HG02973 (cell line): ENCODE data around the gene XPC.
A peak's percentile ranks its signal among the peaks of the same experiment; 100 is the strongest.

Experiments
- ATAC-seq: cut with Tn5 transposase; IDR thresholded peaks from one replicate; pipeline ENCODE4 v1.9.1; 2021; ENCODE audit warnings: moderate library complexity; ENCODE audit not compliant: unreplicated experiment

The XPC gene

DNA sequence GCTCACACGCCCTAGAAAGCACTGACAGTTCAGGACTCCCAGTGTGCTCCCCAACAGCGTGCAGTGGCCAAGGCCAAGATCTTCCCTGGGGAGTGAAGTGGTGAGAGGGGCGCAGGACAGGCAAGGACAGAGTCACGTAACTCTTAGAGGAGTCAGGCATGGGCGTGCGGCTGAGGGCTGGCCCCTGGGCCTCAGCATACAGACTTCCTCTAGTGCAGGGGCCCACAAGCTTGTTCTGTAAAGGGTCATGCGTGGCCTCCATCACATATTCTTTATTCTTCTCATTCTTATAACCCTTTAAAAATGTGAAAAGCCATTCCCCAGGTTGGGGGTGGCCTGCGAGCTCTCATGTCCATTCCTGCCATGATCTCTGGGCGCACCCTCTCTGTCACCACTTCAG is 28.3 kb downstream of the XPC start:
- no peak for ATAC-seq

DNA sequence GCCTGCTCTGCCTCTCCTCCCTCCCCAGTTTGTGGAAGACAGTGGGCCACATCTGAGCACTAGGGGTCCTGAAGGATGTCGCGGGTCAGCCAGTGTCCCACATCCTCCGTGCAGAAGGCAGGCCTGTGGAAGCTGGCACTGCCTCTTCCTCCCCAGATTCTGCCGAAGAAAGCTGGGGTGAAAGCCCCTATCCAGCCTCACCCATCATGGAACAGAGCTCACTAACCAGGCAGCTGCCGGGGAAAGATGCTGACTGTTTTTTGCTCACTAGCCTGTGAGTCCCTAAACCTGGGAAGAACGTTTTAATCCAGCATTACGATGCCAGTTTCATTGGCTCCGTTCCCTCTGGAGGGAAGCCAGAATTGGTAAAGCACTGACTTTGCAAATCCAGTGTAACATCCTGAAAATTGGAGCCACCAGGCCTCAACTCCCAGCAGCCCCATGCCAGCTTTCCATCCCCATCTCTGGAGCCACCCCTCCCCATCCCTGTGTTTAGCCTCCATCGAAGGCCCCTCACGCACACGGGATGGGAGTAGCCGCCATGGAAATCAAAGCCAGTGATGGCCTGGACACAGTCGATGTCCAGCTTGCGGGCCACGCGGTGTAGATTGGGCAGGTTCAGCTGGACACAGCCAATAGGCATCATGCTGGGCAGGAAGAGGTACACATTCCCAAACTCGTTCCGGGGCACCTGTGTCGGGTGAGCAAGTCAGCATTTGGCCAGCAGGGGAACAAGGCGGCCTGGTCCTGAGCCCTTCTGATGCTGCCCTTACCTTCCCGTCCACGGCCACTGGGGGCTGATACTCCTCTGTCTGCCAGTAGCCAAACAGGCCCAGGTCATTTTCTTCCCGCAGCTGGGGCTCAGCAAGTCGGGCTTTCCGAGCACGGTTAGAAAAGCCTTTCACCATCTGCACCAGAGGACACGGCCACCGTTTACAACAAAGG is 30.1 kb downstream of the XPC start:
- no peak for ATAC-seq

DNA sequence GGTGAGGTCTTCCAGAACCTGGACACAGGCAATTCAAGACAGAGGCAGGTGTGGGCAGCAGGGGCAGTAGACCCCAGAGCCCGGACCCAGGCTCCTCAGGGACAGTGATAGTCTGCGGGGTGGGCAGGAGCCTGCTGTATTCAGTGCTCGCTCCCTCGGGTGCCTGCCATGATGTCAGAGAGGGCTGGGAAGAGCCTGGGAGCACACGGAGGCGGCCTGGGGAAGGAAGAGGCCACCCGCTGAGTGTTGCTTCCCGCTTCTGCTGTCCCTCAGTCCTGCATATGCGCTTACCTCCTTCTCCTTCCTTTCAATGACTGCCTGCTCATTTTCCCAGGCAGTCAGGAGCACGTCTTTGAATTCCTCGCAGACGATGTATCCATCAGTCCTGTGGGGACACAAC is 30.8 kb downstream of the XPC start:
- no peak for ATAC-seq

DNA sequence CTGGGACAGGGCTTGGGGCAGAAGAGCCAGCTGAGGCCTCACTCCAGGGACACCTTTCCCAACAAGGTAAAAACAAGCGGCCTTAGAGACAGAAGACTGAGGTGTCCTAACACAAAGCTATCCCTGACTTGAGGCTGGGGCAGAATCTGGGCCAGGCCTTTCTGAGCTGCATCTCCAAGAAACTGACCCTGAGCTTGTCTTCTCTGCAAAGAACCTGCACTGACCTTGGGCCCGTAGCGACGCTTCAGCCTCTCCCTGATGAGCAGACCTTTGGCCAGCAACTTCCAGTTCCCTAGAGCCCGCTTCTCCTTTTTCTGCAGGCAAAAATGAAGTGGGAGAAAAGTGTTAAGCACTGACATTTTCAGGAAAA is 31.4 kb downstream of the XPC start:
- no peak for ATAC-seq

DNA sequence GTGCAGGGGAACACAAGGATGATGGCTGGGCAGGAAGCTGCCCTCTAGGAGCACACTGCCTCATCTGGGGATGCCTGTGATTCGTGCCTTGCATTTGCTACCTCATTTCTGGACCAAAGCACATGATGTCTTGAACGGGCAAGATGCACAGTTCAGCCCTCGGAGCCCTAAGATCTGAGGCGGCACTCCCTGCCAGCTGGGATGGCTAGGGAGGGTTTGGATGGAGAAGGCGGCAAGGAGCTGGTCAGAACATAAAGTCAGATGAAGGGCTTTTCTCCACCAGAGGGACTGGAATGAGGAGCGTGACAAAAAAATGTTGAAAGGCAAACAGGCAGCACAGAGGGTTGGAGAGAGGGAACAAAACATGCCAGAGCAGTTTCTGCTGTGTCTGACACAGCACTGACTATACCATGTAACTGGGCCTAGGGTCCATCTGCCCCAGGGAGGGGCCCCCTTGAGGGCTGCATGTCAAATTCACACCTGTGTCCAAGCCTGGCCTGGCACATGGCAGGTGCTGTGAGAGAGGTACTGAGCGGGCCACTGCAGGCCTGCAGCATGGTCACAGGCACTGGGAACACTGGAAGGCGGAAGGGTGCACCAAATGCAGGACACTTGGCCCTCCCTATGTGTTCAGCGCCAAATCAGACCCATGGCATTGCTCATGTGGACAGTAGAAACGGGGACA is 31.9 kb downstream of the XPC start:
- ATAC-seq: no peak

DNA sequence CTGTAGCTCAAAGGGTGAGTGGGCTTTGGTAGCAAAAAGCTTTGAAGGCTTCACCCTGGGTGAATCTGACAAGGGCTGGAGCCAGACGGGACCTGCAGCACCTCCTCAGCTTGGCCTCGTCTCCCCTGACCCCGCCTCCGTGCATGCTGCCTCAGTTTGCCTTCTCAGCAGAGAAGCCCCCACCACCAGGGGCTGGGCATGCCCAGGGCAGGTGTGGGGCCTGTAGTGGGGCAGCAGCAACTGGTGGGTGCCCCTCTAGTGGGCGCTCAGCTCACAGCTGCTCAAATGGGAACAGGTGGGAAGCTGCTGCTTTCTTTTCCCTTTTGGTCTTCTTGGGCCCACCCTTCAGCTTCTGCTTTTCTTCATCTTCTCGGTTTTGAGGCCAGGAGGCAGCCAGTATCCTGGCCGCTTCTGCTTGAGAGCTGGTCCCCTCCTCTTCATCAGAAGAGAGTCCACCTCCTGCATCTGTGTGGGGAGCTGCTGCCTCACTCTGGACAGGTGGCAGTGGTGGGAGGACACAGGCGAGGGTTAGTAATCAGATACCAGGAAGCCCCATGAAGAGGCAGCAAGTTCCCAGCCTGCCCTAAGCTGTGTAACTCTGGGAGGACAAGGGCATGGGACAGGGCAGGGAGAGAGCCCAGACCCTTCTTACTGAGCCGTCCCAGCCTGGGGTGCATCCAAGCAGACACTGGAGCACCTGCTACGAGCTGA is 32.6 kb downstream of the XPC start:
- ATAC-seq: no peak

DNA sequence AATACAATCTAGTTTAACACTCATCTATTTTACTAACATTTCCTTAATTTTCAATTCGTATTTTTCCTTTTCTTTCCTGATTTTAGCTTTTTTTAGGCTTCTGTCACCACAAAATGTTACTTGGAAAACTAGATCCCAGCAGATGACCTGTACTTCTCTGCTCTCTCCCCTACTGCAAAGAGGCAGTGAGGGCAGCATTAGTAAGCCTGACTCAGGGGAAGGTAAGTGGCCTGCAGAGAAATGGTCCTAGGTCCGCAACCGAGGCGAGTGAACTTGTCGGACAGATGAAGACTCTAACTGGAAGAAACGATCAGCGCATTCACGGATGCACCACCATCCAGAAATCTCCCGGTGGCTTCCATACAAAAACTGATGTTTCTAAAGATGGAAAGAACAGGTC is 33.2 kb downstream of the XPC start:
- no peak for ATAC-seq

DNA sequence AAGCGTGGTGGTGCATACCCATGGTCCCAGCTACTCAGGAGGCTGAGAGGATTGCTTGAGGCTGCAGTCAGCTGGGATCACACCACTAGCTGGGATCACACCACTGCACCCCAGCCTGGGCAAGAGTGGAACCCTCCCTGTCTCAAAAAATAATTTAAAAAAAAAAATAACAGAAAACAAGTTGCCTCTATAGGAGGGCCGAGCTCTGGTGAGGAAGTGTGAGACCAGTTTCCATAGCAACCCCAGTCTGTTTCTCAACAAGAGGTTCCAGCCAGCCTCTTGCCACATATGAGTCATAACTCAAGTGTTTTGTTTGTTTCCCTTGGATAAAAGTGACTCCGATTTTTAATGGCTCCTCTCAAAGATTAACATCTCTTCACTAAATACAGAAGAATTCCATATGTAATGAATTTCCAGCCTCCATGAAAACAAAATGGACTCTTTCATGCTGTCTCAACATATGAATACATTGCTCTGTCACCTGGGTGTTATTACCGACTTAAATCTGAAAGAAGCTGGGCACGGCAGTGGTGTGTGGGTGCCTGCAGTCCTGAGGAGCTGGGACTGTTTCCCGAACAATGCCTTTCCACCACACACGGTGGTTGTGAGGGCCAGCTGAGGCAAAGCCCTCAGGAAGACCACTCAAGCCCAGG is 33.9 kb downstream of the XPC start:
- ATAC-seq: peak; percentile 94

DNA sequence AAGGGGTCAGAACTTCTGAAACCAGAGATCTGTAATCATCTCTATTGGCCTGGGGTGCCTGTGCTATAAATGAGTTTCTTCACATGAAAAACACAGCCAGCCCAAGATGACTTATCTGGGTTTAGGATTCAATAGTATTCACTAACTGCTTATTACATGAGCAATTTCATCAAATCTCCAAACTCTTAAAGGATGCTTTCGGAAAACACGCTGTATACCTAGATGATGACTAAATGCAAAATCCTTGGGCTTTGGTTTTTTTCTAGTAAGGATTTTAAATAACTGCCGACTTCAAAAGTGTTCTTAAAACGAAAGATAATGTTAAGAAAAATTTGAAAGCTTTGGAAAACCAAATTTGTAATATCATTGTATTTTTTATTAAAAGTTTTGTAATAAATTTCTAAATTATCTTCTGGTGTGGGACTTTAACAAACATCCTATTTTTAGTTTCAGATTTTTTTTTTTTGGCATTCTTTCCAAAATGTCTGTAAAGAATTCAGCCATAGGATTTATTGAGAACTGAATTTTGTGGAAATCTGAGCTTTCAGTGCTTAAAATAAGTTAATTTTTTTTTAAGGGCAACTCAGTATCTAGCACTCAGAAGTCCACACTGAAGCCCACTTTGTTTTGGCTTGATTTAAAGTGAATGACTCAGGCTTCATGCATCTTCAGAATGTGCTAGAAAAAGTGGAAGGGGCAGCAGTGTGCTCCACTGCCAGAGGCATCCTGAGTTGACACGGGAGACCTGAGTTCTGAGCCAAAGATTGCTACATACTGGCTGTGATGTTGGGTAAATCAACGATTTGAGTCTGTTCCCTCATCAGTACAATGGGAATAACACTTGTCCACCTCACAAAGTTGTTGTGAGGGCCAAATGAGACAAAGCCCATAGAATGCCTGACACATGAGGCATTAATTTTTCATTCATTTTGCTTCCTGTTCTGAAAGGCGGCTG is 34.9 kb downstream of the XPC start:
- ATAC-seq: no peak

DNA sequence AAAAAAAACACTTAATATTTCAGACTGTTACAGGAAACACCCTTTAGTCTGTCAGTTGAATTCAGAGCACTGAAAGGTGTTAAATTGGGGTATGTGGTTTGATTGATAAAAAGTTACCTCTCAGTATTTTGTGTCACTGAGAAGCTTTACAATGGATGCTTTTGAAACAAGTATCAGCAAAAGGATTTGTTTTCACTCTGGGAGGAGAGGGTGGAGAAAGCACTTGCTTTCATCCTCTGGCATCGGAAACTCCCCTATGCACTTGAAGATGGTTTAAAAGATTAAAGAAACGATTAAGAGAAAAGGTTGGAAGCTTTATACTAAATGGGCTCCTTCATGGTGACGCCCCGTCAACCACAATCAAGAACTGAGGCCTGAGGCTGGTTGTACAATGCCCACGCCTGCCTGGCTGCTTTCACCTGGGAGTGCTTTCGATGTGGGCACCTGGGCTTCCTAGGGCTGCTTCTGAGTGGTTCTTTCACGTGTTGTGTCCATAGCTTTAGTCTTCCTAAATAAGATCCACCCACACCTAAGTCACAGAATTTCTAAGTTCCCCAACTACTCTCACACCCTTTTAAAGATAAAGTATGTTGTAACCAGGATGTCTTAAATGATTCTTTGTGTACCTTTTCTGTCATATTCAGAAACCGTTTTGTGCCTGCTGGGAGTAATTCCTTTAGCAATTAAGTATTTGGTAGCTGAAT is 35.7 kb downstream of the XPC start:
- ATAC-seq: no peak

DNA sequence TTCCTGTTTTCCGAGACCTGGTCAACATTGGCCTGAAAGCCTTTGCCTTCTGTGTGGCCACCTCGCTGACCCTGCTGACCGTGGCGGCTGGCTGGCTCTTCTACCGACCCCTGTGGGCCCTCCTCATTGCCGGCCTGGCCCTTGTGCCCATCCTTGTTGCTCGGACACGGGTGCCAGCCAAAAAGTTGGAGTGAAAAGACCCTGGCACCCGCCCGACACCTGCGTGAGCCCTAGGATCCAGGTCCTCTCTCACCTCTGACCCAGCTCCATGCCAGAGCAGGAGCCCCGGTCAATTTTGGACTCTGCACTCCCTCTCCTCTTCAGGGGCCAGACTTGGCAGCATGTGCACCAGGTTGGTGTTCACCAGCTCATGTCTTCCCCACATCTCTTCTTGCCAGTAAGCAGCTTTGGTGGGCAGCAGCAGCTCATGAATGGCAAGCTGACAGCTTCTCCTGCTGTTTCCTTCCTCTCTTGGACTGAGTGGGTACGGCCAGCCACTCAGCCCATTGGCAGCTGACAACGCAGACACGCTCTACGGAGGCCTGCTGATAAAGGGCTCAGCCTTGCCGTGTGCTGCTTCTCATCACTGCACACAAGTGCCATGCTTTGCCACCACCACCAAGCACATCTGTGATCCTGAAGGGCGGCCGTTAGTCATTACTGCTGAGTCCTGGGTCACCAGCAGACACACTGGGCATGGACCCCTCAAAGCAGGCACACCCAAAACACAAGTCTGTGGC is 36.6 kb downstream of the XPC start:
- no peak for ATAC-seq

DNA sequence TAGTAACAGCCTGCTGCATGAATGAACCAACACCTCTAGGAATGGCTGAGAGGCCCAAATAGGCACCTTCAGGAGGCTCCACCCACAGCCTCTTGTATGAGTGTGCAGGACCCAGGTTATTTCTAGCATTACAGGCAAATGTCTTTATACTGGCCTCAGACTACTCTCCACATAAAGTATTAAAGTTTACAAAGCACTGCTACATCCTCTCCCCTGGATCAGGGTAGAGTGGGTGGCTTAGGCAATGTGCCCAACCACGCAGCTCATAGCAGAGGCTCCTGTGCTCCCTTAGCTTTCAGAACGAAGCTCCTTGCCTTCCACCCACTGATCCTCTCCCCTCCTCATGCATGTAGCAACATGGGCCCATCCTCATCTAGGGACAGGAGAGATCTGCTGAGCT is 37.3 kb downstream of the XPC start:
- no peak for ATAC-seq

DNA sequence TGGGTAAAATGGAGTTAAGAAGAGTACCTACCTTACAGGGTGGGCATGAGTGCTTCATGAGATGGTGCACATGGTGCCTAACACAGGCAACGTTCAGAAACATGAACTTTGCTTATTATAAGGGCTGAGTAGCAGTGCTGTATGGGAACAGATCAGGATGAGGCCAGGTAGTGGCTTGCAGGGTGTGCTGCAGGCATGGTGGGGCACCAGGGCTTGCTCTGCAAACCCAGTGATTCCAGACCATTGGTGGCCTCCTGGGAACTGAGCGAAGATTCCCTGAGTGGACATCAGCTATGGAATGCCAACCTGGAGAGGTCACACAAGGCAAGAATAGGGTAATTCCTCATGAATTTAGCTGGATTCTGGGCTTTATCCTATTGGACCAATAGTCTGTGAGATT is 37.7 kb downstream of the XPC start:
- no peak for ATAC-seq

DNA sequence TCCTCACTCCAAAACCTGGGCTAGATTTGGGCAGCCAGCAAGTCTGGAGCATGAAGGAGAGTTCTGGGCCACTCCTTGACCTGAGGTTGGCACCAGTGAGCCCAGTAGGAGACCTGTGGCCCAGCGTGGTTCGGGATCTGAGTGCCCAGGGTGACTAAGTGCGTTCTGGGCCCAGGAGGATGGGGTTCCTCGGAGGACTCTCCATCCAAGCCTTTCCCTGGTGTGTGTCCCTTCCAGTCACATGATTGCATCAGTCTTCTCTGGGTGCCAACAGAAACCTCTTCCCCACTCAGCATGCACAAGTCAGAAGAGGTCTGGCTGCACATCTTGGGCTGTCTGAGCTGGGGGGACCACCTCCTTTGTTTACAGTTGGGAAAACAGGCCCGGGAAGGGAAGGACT is 38.6 kb downstream of the XPC start:
- no peak for ATAC-seq

DNA sequence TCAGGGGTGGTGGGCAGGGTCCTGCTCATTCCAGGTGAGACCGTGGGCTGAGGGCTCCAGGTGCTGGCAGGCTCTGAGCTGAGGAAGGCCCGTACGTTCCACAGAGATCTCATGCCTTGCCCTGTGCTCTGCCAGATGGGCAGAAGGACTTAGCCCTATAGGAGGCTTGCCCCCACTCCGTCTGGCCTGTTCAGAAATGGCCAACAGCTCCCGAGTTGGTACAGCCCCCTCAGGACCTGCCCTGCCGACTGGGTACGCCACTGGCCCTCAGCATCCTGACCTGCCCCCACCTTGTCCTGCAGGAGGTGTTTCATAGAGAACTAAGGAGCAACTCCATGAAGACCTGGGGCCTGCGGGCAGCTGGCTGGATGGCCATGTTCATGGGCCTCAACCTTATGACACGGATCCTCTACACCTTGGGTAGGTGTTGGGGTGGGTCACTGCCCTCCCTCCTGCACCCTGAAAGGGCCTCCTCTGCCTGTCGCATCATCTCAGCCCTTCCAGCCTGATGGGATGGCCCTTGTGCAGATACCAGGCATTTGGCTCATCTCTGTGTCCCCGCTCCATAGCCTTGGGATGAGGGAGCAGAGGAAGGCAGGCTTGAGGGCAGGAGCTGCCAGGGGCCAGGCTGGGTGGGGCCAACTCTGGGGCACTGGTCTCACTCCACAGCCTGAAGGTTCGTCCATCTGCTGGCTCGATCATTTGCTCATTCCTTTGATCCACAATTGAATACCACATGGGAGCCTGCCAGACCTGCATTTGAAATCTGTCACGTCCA is 39.3 kb downstream of the XPC start:
- no peak for ATAC-seq

DNA sequence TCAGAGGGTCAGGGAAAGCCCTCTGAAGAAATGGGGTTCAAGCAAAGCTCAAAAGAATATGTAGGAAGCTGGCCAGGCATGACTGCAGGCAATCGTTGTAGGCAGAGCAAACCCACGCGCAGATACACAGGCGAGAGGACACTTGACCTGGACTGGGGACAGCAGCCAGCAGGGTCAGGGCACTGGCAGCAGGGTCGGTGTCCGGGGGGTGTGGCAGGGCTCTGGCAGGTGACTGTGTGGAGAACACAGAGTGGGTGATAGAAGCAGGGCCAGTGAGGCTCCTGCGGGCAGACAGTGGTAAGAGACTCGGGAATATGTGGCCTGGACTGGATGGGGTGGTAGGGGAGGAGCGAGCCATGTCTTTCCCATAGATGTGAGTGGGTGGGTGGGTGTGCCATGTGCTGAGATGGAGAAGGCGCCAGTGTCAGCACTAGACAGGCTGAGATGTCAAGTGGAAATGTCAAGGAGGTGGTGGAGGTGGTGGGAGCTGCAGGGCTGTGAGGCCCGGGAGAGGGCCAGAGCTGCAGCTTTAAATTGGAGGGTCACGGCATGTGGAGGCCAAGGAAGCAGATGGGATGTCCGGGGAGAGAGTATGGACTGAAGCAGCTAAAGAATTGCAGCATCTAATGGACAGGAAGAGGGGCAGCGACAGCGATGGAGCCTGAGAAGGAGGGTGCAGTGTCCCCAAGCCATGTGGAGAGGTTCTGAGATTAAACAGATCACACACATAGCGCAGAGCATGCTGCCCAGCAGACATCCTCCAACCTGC is 40.1 kb downstream of the XPC start:
- no peak for ATAC-seq

DNA sequence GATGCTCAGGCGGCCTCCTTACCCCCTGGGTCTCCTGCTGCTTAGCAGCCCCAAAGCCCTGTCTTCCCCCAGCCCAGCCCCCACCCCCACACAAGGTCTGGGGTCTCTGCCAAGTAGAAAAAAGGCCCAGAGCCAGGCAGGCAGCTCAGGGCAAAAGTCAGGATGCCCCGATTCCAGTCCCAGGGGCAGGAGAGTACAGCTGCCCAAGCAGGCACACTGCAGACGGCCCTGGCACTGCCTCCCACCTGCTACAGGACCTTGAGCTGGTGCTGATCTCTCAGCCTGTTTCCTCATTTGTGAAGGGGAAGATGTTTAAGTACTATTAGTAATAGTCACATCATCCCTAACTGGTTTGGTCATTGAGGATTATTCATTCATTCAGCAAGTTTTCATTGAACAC is 41.0 kb downstream of the XPC start:
- no peak for ATAC-seq
